GM19372 (cell line): ENCODE data around the gene GTPBP4.

Experiments used
- ATAC-seq: cut with Tn5 transposase; IDR thresholded peaks from one replicate; pipeline ENCODE4 v1.9.1; 2021; ENCODE audit warnings: mild to moderate bottlenecking, low read depth, moderate library complexity; ENCODE audit not compliant: unreplicated experiment

The GTPBP4 gene

DNA sequence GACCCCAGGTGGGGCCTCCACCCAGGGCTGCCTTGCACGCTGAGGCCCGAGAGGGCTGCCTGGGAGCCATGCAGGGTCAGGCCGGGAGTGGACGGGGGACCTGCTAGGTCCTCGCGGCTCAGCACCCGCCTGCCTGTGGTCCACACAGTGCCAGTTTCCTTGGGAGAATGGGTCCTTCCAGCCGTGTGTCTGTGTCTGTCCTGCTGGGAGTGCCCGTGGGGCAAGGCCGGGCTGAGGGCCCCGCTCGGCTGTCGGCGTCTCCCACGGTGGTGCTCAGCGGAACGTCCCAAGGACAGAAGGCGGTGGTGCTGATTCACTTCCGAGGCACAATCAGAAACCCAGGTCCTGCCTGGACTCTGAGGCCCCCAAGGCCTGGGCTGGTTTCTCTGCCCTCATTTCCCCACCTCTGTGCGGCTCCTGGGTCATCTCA, 23.2 kb upstream of the GTPBP4 start:
- ATAC-seq = no peak

DNA sequence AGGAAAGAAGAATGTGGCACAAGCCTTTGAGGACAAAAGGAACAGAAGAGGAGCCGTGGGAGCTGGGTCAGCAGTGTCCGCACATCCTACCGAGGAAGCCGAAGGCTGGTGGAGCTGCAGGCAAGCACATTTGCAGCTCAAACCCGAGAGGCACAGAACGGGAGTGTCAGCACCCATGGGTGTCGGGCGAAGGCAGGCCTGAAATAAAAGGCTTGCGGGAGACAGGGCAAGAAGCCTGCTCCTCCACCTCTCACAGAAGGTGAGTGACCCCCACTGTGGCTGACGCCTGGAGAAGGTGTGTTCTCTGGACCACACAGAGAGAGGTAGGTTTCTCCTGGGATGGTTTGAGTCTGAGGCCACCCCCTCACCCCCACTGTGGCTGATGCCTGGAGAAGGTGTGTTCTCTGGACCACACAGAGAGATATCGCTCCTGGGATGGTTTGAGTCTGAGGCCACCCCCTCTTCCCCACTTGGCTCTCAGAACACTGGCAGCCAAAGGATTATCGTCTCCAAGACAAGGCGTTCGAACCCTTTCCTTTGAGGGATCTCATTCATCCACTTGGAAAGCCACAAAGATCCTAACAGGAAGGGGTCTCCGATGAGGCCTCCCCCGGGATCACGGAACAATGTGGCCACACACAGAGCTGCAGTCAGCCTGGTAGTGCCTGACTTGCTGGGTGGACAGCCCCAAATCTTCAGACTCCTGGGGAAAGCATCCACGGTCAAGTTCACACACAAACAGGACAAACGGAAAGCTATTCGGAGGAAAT, 21.6 kb upstream of the GTPBP4 start:
- no peak for ATAC-seq

- no peak for ATAC-seq
These were observed 19.6 kb upstream of the GTPBP4 start for GRCh38 chr10:968546-969199.

- no peak for ATAC-seq
These were observed 18.6 kb upstream of the GTPBP4 start for GRCh38 chr10:969473-970150.

GRCh38 chr10:970311-971149, 17.7 kb upstream of the GTPBP4 start:
- no peak for ATAC-seq

- ATAC-seq = no peak
These were observed 17.1 kb upstream of the GTPBP4 start for GRCh38 chr10:971150-971542.

GRCh38 chr10:971613-972012, 16.6 kb upstream of the GTPBP4 start:
- no peak for ATAC-seq

GRCh38 chr10:972763-973162, 15.5 kb upstream of the GTPBP4 start:
- ATAC-seq = no peak

GRCh38 chr10:974038-974784, 14.0 kb upstream of the GTPBP4 start:
- no peak for ATAC-seq

- ATAC-seq = no peak
These were observed 13.5 kb upstream of the GTPBP4 start for GRCh38 chr10:974785-975074.

DNA sequence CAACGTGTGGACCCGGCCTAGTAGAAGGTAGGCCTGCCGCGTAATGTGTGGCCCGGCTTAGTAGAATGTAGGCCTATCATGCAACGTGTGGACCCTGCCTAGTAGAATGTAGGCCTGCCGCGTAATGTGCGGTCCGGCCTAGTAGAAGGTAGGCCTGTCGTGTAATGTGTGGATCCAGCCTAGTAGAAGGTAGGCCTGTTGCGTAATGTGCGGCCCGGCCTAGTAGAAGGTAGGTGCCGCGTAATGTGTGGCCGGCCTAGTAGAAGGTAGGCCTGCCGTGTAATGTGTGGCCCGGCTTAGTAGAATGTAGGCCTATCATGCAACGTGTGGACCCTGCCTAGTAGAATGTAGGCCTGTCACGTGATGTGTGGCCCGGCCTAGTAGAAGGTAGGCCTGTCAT, 11.9 kb upstream of the GTPBP4 start:
- no peak for ATAC-seq

- ATAC-seq = no peak
These were observed 9.3 kb upstream of the GTPBP4 start for GRCh38 chr10:978826-979421.

GRCh38 chr10:980468-981093, 7.7 kb upstream of the GTPBP4 start:
- no peak for ATAC-seq

- ATAC-seq = no peak
These were observed 4.8 kb upstream of the GTPBP4 start for GRCh38 chr10:983401-983800.

GRCh38 chr10:983971-984655, 4.1 kb upstream of the GTPBP4 start:
- ATAC-seq = no peak

DNA sequence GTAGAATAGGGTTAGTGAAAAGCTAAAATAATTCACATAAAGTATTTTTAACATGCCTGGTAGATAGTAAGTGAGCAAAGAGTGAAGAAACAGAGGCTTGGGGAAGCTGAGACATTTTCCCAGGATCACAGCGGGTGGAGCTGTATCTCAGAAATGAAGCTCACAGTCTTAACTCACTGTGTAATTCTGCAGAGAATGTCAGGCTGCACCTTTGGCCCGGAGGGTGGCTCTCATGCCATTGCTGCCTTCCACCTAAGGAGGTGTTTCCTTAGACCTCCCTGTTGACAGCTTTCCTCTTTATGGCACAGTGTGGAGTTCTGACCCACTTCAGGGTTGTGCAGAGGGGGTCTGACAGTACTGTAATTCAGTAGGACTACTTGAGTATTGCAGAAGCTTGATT, 2.9 kb upstream of the GTPBP4 start:
- ATAC-seq = no peak

GRCh38 chr10:986137-986825, 2.0 kb upstream of the GTPBP4 start:
- ATAC-seq = no peak

- ATAC-seq = no peak
These were observed 1.2 kb upstream of the GTPBP4 start for GRCh38 chr10:986881-987619.
